Urothelium cell line (cell line): Measurements from ENCODE around the gene USPL1.

Source experiments
- DNase-seq: peaks from one replicate; pipeline ENCODE4 v3.0.0; 2011; ENCODE audit warnings: low spot score, mixed read lengths
- FAIRE-seq: peaks from 2 replicates; lab custom pipeline; 2011; peaks lifted over from hg19 to GRCh38; lab: Jason Lieb, UNC

USPL1 gene

GRCh38 chr13:30692113-30692512, 74.4 kb downstream of the USPL1 start:
- FAIRE-seq: no peak

GRCh38 chr13:30696278-30697176, 78.8 kb downstream of the USPL1 start:
- no peak for FAIRE-seq
- no peak for DNase-seq

More at GRCh38 chr13:30692113-30692512, 74.4 kb downstream of the USPL1 start:
- DNase-seq: no peak

- DNase-seq (no peak), FAIRE-seq (no peak)
These were observed 79.6 kb downstream of the USPL1 start for GRCh38 chr13:30697177-30697953.

DNA sequence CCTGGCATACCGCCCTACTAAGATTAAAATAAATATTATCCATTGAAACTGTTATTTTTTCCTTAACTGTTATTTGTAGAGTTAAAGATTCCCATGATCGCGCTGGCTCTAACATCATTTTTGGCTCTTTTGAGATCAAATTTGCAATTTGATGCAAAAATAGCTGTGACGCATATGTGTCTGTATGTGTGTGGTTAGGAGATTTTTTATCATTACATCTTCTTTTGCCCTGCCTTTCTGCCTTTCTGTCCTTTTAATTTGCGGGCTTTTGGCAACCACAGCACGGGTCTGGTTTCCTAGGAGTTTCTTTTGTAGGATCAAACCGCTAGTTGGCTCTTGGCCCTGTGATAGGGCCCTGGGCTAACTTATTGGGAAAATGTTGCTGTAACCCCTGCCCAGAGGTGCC, 80.3 kb downstream of the USPL1 start:
- no peak for DNase-seq
- FAIRE-seq: no peak

DNA sequence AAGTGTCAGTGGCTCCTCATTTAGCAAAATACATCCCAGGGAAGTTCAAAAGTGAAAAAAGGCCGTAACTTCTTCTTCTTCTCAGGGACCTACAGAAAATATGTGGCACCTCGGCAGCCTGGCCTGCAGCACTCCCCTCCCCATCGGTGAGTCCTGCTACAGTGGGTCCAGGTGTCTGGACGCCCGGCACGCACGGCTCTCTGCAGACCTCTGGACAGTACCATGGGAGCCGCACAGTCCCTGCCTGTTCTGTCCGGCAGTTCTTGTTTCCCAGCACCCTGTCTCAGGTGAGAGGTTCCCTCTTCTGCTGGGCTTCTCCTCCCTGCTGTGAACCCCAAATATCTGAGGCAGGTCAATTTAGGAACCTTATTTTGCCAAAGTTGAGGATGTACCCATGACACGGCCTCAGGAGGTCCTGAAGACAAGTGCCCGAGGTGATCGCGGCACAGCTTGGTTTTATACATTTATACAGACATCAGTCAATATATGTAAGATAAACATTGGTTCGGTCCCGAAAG, 80.8 kb downstream of the USPL1 start:
- DNase-seq (no peak), FAIRE-seq (no peak)

GRCh38 chr13:30700364-30700763, 82.6 kb downstream of the USPL1 start:
- DNase-seq (no peak), FAIRE-seq (no peak)

- FAIRE-seq (no peak), DNase-seq (no peak)
These were observed 84.3 kb downstream of the USPL1 start for GRCh38 chr13:30702006-30702405.

GRCh38 chr13:30704596-30704995, 86.9 kb downstream of the USPL1 start:
- FAIRE-seq: no peak
- DNase-seq: no peak

DNA sequence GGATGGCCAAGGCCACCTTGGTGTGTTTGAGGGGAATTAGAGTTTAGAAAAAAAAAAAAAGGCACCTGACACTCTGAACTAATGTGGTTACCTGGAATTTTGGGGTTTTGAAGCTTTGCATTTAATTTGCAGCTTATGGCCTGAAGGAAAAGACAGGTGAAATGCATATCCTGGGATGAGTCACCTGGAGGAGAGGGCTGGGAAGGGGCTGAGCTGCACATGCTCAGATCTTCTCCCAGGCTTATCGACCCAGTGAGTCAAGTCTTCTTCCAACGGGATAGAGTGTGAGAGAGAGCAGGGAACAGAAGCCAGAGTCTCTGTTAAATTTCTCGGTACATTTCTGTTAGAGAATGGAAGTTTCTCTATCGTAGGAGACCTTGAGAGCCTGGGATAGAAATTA, 88.0 kb downstream of the USPL1 start:
- DNase-seq (no peak), FAIRE-seq (no peak)

- DNase-seq: no peak
- no peak for FAIRE-seq
These were observed 90.8 kb downstream of the USPL1 start for GRCh38 chr13:30708541-30708940.
